ENCODE results near the gene ZYG11A.
"Not testable (repeated sequence)": the region's sequence is repeated elsewhere in the genome, so short reads cannot be mapped to it uniquely, and the experiment has no call there.

ZYG11A gene

GRCh38 chr1:52842643-52843310 lies at the start of gene ZYG11A:
Gene ZYG11A, plus strand, starts transcription at chr1:52842760. Its CDS starts 124 bp downstream, at chr1:52842884.
- DNase-seq = peak; percentile 11 to 54

DNA sequence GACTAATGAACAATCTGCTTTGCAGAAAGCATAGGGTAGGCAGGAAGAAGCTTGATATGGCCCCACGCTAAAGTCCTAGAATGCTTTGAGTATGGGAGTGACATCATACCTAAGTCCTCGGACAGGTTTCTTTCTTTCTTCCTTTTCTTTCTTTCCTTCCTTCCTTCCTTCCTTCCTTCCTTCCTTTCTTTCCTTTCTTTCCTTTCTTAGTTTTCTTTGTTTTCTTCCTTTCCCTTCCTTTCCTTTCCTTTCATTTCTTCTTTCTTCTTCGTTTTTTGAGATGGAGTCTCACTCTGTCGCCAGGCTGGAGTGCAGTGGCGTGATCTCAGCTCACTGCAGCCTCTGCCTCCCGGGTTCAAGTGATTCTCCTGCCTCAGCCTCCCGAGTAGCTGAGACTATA lies 48.8 kb upstream of the ZYG11A start:
- not testable (repeated sequence) for DNase-seq

GRCh38 chr1:52795464-52795863 lies 47.1 kb upstream of the ZYG11A start:
- DNase-seq = no peak

GRCh38 chr1:52798331-52798730 lies 44.2 kb upstream of the ZYG11A start:
- DNase-seq = no peak

GRCh38 chr1:52801011-52801410 lies 41.5 kb upstream of the ZYG11A start:
- DNase-seq = no peak

- not testable (repeated sequence) for DNase-seq
Observed at GRCh38 chr1:52804083-52804482, 38.5 kb upstream of the ZYG11A start.

GRCh38 chr1:52814465-52814864 lies 28.1 kb upstream of the ZYG11A start:
- DNase-seq = no peak

- not testable (repeated sequence) for DNase-seq
Observed at GRCh38 chr1:52820830-52821229, 21.7 kb upstream of the ZYG11A start.

DNA sequence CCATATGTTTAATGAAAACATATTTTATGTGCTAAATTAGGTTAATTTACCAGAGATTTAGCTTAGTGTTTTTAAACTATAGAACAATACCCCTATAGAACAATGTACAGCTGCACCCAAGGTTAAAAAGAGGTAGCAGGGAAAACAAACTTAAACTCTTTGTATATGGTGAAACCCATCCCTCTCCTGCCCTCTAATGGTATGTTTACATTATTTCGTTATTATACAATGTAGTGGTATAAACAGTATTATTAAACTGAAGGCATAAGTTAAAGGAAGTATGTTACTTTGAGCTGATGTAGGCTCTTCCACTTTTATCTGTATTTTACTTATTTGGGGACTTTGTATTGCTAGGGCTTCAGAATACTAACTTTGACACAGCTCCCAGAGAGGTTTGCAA lies 16.7 kb upstream of the ZYG11A start:
- no peak for DNase-seq

DNA sequence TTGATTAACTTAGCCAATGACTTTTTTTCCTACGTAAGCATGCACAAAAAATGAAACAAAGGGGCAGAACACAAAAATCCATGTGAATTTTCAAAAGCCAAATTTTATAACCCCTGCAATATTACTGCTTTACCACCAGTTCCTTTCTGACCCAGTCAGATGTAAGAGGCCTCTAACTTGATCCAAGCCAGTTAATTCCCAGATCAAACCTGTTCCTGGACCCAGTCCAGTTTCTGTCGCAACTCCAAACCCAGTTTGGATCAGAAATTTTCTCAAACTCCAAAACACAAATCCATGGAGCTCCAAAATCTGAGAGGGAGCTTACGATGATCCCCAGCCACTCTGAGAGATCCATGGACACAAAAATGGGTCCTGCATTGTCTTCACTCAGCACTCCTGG lies 7.8 kb upstream of the ZYG11A start:
- no peak for DNase-seq

- no peak for DNase-seq
Observed at GRCh38 chr1:52836035-52836434, 6.5 kb upstream of the ZYG11A start.

GRCh38 chr1:52839175-52839574 lies 3.4 kb upstream of the ZYG11A start:
- DNase-seq = not testable (repeated sequence)

- not testable (repeated sequence) for DNase-seq
Observed at GRCh38 chr1:52845119-52845518, 2.6 kb downstream of the ZYG11A start.

DNA sequence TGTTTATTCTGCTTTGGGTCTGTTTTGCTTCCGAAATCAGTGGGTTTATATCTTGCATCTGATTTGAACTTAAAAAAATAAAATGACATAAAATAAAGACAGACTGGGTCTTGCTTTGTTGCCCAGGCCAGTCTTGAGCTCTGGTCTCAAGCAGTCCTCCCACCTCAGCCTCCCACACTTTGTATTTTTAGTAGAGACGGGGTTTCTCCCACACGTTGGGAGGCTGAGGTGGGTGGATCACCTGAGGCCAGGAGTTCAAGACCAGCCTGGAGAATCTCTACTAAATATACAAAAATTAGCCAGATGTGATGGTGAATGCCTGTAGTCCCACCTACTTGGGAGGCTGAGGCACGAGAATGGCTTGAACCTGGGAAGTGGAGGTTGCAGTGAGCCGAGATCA lies 5.9 kb downstream of the ZYG11A start:
- no peak for DNase-seq

GRCh38 chr1:52850951-52851350 lies 8.4 kb downstream of the ZYG11A start:
- no peak for DNase-seq

DNA sequence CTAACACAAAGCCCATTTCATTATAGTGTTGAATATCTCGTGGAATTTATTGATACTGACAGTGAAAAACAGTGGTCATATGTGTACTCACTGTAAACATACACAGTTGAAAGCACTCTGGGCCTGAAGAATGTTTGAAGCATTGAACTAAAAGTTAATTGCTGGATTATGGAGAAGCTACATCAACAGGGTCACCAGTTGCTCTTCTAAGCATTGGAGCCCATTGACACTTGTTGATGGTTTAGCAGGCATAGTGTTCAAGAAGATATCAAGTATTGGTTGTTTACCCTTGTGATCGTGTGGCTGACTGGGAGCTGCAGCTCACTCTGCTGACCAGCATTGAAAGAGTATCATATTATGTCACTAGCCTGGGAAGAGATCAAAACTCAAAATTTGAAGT lies 10.3 kb downstream of the ZYG11A start:
- DNase-seq = no peak

DNA sequence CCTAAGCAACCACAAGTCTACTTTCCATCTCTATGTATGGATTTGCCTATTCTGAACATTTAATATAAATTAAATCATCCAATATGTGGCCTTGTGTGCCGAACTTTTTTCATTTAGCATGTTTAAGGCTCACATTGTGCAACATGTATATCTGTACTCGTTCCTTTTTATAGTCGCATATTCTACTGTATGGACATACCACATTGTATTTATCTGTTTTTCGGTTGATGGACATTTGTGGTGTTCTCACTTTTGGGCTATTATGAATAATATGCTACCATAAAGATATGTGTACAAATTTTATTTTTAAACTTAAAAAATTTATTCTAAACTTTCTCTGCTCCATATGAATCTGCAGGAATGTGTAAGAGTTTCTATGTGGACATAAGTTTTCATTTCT lies 13.0 kb downstream of the ZYG11A start:
- DNase-seq = no peak

DNA sequence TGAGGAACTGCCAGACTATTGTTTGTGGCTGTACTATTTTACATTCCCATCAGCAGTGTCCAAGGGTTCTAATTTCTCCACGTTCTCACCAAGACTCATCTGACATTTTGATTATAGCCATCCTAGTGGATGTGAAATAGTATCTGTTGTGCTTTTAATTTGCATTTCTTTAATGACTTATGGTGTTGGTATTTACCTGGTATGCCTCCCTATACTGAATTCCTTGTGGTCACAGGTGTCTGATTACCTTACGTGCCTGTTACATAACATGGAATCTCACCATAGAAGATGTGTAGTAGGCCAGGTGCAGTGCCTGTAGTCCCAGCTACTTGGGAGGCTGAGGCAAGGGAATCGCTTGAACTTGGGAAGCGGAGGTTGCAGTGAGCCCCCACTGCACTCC lies 13.5 kb downstream of the ZYG11A start:
- DNase-seq = no peak

DNA sequence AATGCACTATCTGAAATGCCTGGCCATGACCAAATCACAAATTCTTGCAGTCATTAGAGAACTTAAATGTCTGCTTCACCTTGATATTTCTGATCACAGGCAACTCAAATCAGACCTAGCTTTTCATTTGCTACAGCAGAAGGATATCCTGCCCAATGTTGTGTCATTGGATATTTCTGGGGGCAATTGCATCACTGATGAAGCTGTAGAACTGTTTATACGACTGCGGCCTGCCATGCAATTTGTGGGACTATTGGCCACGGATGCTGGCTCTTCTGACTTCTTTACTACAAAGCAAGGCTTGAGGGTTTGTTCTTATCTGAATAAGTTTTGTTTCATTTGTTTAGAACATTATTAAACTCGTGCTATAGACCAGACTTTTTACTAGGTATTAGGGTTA lies 14.9 kb downstream of the ZYG11A start:
- DNase-seq = no peak

GRCh38 chr1:52862666-52863458 lies 20.3 kb downstream of the ZYG11A start:
- DNase-seq = no peak

- no peak for DNase-seq
Observed at GRCh38 chr1:52867087-52867863, 24.7 kb downstream of the ZYG11A start.

- not testable (repeated sequence) for DNase-seq
Observed at GRCh38 chr1:52869727-52870126, 27.2 kb downstream of the ZYG11A start.

DNA sequence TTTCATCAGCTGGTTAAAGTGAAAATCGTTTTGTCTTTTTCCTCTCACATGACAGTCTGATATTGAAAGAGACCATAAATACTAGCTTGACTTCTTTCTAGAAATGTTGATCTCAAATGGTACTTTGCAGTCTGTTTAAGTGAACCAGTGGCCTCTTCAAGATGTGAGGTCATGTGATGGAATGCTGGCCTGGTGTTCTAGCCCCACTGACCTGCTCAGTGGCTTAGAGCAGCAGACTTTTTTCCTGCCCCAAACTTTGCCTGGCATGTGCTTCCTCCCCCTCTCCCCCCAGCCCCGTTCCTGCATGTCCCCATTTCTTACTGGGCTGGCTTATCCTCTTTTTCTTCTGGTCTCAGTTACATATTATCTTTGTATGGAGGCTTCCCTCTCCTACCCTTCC lies 34.3 kb downstream of the ZYG11A start:
- DNase-seq = no peak

DNA sequence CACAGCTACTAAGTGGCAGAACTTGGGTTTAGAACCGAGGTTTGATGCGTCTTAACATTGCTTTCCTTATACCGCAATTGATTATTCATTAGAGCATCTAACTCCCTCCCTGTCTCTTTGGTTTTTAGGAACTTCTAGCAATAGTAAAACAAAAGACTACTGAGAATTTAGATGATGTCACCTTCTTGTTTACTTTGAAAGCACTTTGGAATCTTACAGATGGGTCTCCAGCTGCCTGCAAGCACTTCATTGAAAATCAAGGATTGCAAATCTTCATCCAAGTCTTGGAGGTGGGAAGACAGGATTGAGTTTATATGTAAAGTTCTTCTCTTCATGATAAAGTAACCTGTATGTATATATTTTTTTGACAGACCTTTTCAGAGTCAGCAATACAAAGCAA lies 35.0 kb downstream of the ZYG11A start:
- DNase-seq = no peak
